ENCODE measurements around the gene SELENBP1. TPM values are rescaled to one million over a fixed set of nuclear protein-coding genes. Genes with fewer than 3 reads are reported as not detected.

The SELENBP1 gene
- polyA plus RNA-seq, 1 of the 3 experiments (the other 2 are of a cell fraction), result 0.16 TPM

- Histone ChIP-seq H3K79me2 (ENCODE audit: insufficient read depth) (no peaks in the 10 kb centered on the region), H3K9me2 (no peaks in the 10 kb centered on the region), H4K20me1 (ENCODE audit: insufficient read depth) (no peaks in the 10 kb centered on the region), H3K4me1 (ENCODE audit: control insufficient read depth in 1 of 2, insufficient read depth in 2 of 2, low read depth in 1 of 2, low read length in 1 of 2) (no peaks in the 10 kb centered on the region), H3K36me3 (replicated peaks in 1 of 2; ENCODE audit: control insufficient read depth in 1 of 2, insufficient read depth in 2 of 2, low read length in 1 of 2) (no peaks in the 10 kb centered on the region), H3K27me3 (ENCODE audit: insufficient read depth) (no peaks in the 10 kb centered on the region), H3K4me3 (ENCODE audit: low read depth in 2 of 2, low read length in 1 of 2) (no peak overlapping the region), H3F3A (replicated peaks; ENCODE audit: insufficient read depth) (no peaks in the 10 kb centered on the region), H3K4me2 (no peak overlapping the region), H2AFZ (ENCODE audit: low read depth) (no peak overlapping the region), H3K27ac (ENCODE audit: low read depth in 2 of 2, low read length in 1 of 2) (no peak overlapping the region), H3K9me3 (peaks cover 7% of the 10 kb centered on the region; the same call in 1 of the 2 replicates), H3K9ac (no peak overlapping the region)
- ChIA-PET CTCF (interaction anchor here (1.0 to 1.7 kb wide), 2 partner anchors 9 to 21 kb away, joined by 3 to 10 read pairs; no protein-coding TSS in a partner anchor), POLR2A (no interaction called here)
- TF ChIP-seq JUND (IDR thresholded peaks at IDR 0.05) (no peak), PBX3 (IDR thresholded peaks at IDR 0.05) (no peak), TAF1 (IDR thresholded peaks at IDR 0.05; ENCODE audit: borderline replicate concordance, low read depth, low read length) (no peak), RCOR1 (IDR thresholded peaks at IDR 0.05; ENCODE audit: low read length) (no peak), RAD21 (IDR thresholded peaks at IDR 0.05; ENCODE audit: low read length) (no peak)
- no peak for DNase-seq
Measured at GRCh38 chr1:151361883-151362282, 10.6 kb downstream of the SELENBP1 start.

GRCh38 chr1:151356696-151357095 is 15.8 kb downstream of the SELENBP1 start:
- H4K20me1 ChIP-seq (ENCODE audit: insufficient read depth), result no peaks in the 10 kb centered on the region
- H3K36me3 ChIP-seq (replicated peaks in 1 of 2; ENCODE audit: control insufficient read depth in 1 of 2, insufficient read depth in 2 of 2, low read length in 1 of 2), result no peaks in the 10 kb centered on the region
- no peak overlapping the region for H2AFZ ChIP-seq (ENCODE audit: low read depth)
- H3K27me3 ChIP-seq (ENCODE audit: insufficient read depth), result no peaks in the 10 kb centered on the region; the same call in 1 of the 2 replicates
- H3K4me1 ChIP-seq (ENCODE audit: control insufficient read depth in 1 of 2, insufficient read depth in 2 of 2, low read depth in 1 of 2, low read length in 1 of 2), result no peaks in the 10 kb centered on the region
- H3K9me2 ChIP-seq, result no peaks in the 10 kb centered on the region
- no peaks in the 10 kb centered on the region for H3K79me2 ChIP-seq (ENCODE audit: insufficient read depth)
- no peak overlapping the region for H3K4me2 ChIP-seq
- H3F3A ChIP-seq (replicated peaks; ENCODE audit: insufficient read depth), result no peaks in the 10 kb centered on the region
- H3K27ac ChIP-seq (ENCODE audit: low read depth in 2 of 2, low read length in 1 of 2), result no peak overlapping the region
- no peak overlapping the region for H3K4me3 ChIP-seq (ENCODE audit: low read depth in 2 of 2, low read length in 1 of 2)
- DNase-seq, result no peak
- 21% methylated on average over 2 of the region's 2 CpGs for WGBS (ENCODE audit: low lambda C conversion rate)
- CTCF ChIA-PET, result interaction anchor here (1.6 kb wide), 1 partner anchor 16 kb away, joined by 7 read pairs; no protein-coding TSS in a partner anchor
- no peaks in the 10 kb centered on the region for H3K9me3 ChIP-seq
- POLR2A ChIA-PET, result no interaction called here
- H3K9ac ChIP-seq, result no peak overlapping the region
- no peak for TF ChIP-seq ELF1 (IDR thresholded peaks at IDR 0.05)
- no peak for TF ChIP-seq MXI1 (IDR thresholded peaks at IDR 0.05; ENCODE audit: low read depth, low read length)
- TF ChIP-seq GATA2 (CRISPR knock-in tag; IDR thresholded peaks at IDR 0.05), result no peak
- no peak for TF ChIP-seq FOXJ3 (CRISPR knock-in tag; IDR thresholded peaks at IDR 0.05)
- no peak for TF ChIP-seq EZH2phosphoT487 (IDR thresholded peaks at IDR 0.05; ENCODE audit: borderline replicate concordance, low read depth)
- no peak for TF ChIP-seq JUND (IDR thresholded peaks at IDR 0.05)
- no peak for TF ChIP-seq ZBTB33 (IDR thresholded peaks at IDR 0.05; ENCODE audit: borderline replicate concordance, low read depth)
- no peak for TF ChIP-seq RXRA (IDR thresholded peaks at IDR 0.05; ENCODE audit: borderline replicate concordance, low read depth)
- TF ChIP-seq FOSL2 (IDR thresholded peaks at IDR 0.05; ENCODE audit: borderline replicate concordance, low read depth), result no peak
- no peak for TF ChIP-seq MAX (IDR thresholded peaks at IDR 0.05; ENCODE audit: low read depth)
- no peak for TF ChIP-seq FOXM1 (IDR thresholded peaks at IDR 0.05; ENCODE audit: low read depth)
